Naive B cell (primary cell): ENCODE measurements around the gene PLCH2. TPM values are rescaled to one million over a fixed set of nuclear protein-coding genes. Genes with fewer than 3 reads are reported as not detected.
A peak's percentile ranks its signal among the peaks of the same experiment; 100 is the strongest.

Experiments
- ATAC-seq, 2 donors: fragments of 150-1000 bp; cut with Tn5 transposase; 2 replicates each; pipeline ENCODE4 v1.10.0; 2021; ENCODE audit warnings: low read depth in 2 of 2, mild to moderate bottlenecking in 2 of 2, moderate library complexity in 2 of 2
- DNase-seq: peaks from one replicate; pipeline ENCODE4 v3.0.0; 2022
- H3K27ac Mint-ChIP-seq, 6 donors: one replicate each; pipeline ENCODE4 v1.8.0; 2020 to 2022; ENCODE audit warnings: mild to moderate bottlenecking in 6 of 6, mixed read lengths in 6 of 6, moderate library complexity in 5 of 6, inconsistent platforms in 2 of 6
- H3K27me3 Mint-ChIP-seq, 3 donors: one replicate each; pipeline ENCODE4 v1.8.0; 2021 to 2022; ENCODE audit warnings: mixed read lengths in 3 of 3, mild to moderate bottlenecking in 1 of 3
- H3K36me3 Mint-ChIP-seq, 2 donors: one replicate each; pipeline ENCODE4 v1.8.0; 2020 to 2022; ENCODE audit warnings: mixed read lengths in 2 of 2, inconsistent platforms in 1 of 2, mild to moderate bottlenecking in 1 of 2
- H3K4me1 Mint-ChIP-seq, 3 donors: one replicate each; pipeline ENCODE4 v1.8.0; 2020 to 2022; ENCODE audit warnings: mixed read lengths in 3 of 3, inconsistent platforms in 1 of 3, mild to moderate bottlenecking in 1 of 3, moderate library complexity in 1 of 3
- H3K4me3 Mint-ChIP-seq, 8 donors: one replicate each; pipeline ENCODE4 v1.8.0; 2020 to 2022; ENCODE audit warnings: mild to moderate bottlenecking in 8 of 8, mixed read lengths in 8 of 8, moderate library complexity in 8 of 8, inconsistent platforms in 2 of 8
- H3K9me3 Mint-ChIP-seq, 7 donors: one replicate each; pipeline ENCODE4 v1.8.0; 2020 to 2022; ENCODE audit warnings: mixed read lengths in 7 of 7, mild to moderate bottlenecking in 5 of 7, inconsistent platforms in 2 of 7, moderate library complexity in 1 of 7
- polyA plus RNA-seq, 6 donors: library from polyadenylated mRNA; unstranded; fragments of 300-500 nt; fragmentation: Illumina TruSeq; gene quantifications; one replicate each; pipeline ENCODE4 v1.2.3, GENCODE V29; 2021; ENCODE audit warnings: low read depth in 6 of 6

The PLCH2 gene
- polyA plus RNA-seq, 6 donors from 2014 or later = 0.94 to 2.5 (median 1.6) TPM

- Mint-ChIP-seq H3K4me1 (peaks cover 0 to 8% (median 7%) of the 10 kb centered on the region in 3 donors), H3K36me3 (no peaks in the 10 kb centered on the region), H3K27me3 (no peaks in the 10 kb centered on the region), H3K27ac (no peak overlapping the region), H3K4me3 (peak overlapping the region in 1 of 8 donors; percentile 62), H3K9me3 (no peaks in the 10 kb centered on the region)
- ATAC-seq (no peak), DNase-seq (no peak)
Observed at GRCh38 chr1:2480236-2480985, 4.3 kb downstream of the PLCH2 start.

GRCh38 chr1:2480986-2481364 lies 4.9 kb downstream of the PLCH2 start:
- DNase-seq (no peak), ATAC-seq (peak in 1 of 2 donors; percentile 37)
- Mint-ChIP-seq H3K4me1 (peaks cover 0 to 8% (median 7%) of the 10 kb centered on the region in 3 donors), H3K9me3 (no peaks in the 10 kb centered on the region), H3K27ac (no peak overlapping the region), H3K4me3 (no peak overlapping the region), H3K36me3 (no peaks in the 10 kb centered on the region), H3K27me3 (no peaks in the 10 kb centered on the region)

GRCh38 chr1:2481885-2482284 lies 5.8 kb downstream of the PLCH2 start:
- H3K4me3 Mint-ChIP-seq = peak overlapping the region in 1 of 8 donors; percentile 5
- peaks cover 0 to 1% (median 0%) of the 10 kb centered on the region in 7 donors for H3K9me3 Mint-ChIP-seq
- peaks cover 0 to 8% (median 7%) of the 10 kb centered on the region in 3 donors for H3K4me1 Mint-ChIP-seq
- H3K27me3 Mint-ChIP-seq = no peaks in the 10 kb centered on the region
- no peak overlapping the region for H3K27ac Mint-ChIP-seq
- H3K36me3 Mint-ChIP-seq = no peaks in the 10 kb centered on the region
- DNase-seq (no peak), ATAC-seq (no peak)

GRCh38 chr1:2482588-2482987 lies 6.5 kb downstream of the PLCH2 start:
- Mint-ChIP-seq H3K27ac (no peak overlapping the region), H3K9me3 (peaks cover 0 to 2% (median 0%) of the 10 kb centered on the region in 7 donors)

GRCh38 chr1:2483026-2483425 lies 6.9 kb downstream of the PLCH2 start:
- no peak for ATAC-seq
- H3K4me3 Mint-ChIP-seq = no peak overlapping the region
- H3K27ac Mint-ChIP-seq = no peak overlapping the region
- no peak for DNase-seq
- peaks cover 1 to 3% (median 3%) of the 10 kb centered on the region in 7 donors for H3K9me3 Mint-ChIP-seq
- H3K36me3 Mint-ChIP-seq = peaks cover 0 to 5% of the 10 kb centered on the region in 2 donors
- no peaks in the 10 kb centered on the region for H3K27me3 Mint-ChIP-seq
- peaks cover 0 to 8% (median 7%) of the 10 kb centered on the region in 3 donors for H3K4me1 Mint-ChIP-seq

More at GRCh38 chr1:2482588-2482987, 6.5 kb downstream of the PLCH2 start:
- ATAC-seq (no peak), DNase-seq (no peak)
- H3K4me1 Mint-ChIP-seq = peaks cover 0 to 8% (median 7%) of the 10 kb centered on the region in 3 donors
- H3K27me3 Mint-ChIP-seq = no peaks in the 10 kb centered on the region
- H3K36me3 Mint-ChIP-seq = peaks cover 0 to under 1% of the 10 kb centered on the region in 2 donors
- no peak overlapping the region for H3K4me3 Mint-ChIP-seq

GRCh38 chr1:2483970-2484369 lies 7.9 kb downstream of the PLCH2 start:
- H3K27me3 Mint-ChIP-seq = no peaks in the 10 kb centered on the region
- H3K9me3 Mint-ChIP-seq = peaks cover 2 to 13% (median 11%) of the 10 kb centered on the region in 7 donors
- H3K4me1 Mint-ChIP-seq = peaks cover 0 to 8% (median 7%) of the 10 kb centered on the region in 3 donors
- peaks cover 0 to 14% of the 10 kb centered on the region in 2 donors for H3K36me3 Mint-ChIP-seq
- ATAC-seq (no peak), DNase-seq (no peak)
- H3K27ac Mint-ChIP-seq = no peak overlapping the region
- no peak overlapping the region for H3K4me3 Mint-ChIP-seq

- Mint-ChIP-seq H3K9me3 (peaks cover 6 to 16% (median 12%) of the 10 kb centered on the region in 7 donors), H3K27me3 (no peaks in the 10 kb centered on the region), H3K27ac (no peak overlapping the region), H3K4me3 (no peak overlapping the region), H3K4me1 (peaks cover 0 to 7% (median 6%) of the 10 kb centered on the region in 3 donors), H3K36me3 (peaks cover 0 to 16% of the 10 kb centered on the region in 2 donors)
- ATAC-seq (no peak), DNase-seq (no peak)
Observed at GRCh38 chr1:2486041-2486440, 10.0 kb downstream of the PLCH2 start.

- no peak overlapping the region for H3K4me3 Mint-ChIP-seq
- ATAC-seq (no peak), DNase-seq (no peak)
- peaks cover 6 to 16% (median 12%) of the 10 kb centered on the region in 7 donors for H3K9me3 Mint-ChIP-seq
- peaks cover 0 to 16% of the 10 kb centered on the region in 2 donors for H3K36me3 Mint-ChIP-seq
- H3K4me1 Mint-ChIP-seq = peaks cover 0 to 7% (median 5%) of the 10 kb centered on the region in 3 donors
- H3K27ac Mint-ChIP-seq = no peak overlapping the region
- no peaks in the 10 kb centered on the region for H3K27me3 Mint-ChIP-seq
Observed at GRCh38 chr1:2486558-2486957, 10.5 kb downstream of the PLCH2 start.

- Mint-ChIP-seq H3K27me3 (no peaks in the 10 kb centered on the region), H3K36me3 (peaks cover 0 to 16% of the 10 kb centered on the region in 2 donors), H3K4me1 (peaks cover 7 to 20% (median 12%) of the 10 kb centered on the region in 3 donors), H3K9me3 (peaks cover 6 to 16% (median 12%) of the 10 kb centered on the region in 7 donors), H3K27ac (no peak overlapping the region), H3K4me3 (no peak overlapping the region)
- DNase-seq (no peak), ATAC-seq (no peak)
Observed at GRCh38 chr1:2488688-2489087, 12.6 kb downstream of the PLCH2 start.

- ATAC-seq = no peak
- DNase-seq = no peak
- H3K27me3 Mint-ChIP-seq = no peaks in the 10 kb centered on the region
- peaks cover 0 to 16% of the 10 kb centered on the region in 2 donors for H3K36me3 Mint-ChIP-seq
- peak overlapping the region in 1 of 6 donors; percentile 36 for H3K27ac Mint-ChIP-seq
- H3K9me3 Mint-ChIP-seq = peaks cover 6 to 16% (median 12%) of the 10 kb centered on the region in 7 donors
- H3K4me1 Mint-ChIP-seq = peaks cover 16 to 23% (median 16%) of the 10 kb centered on the region in 3 donors
- H3K4me3 Mint-ChIP-seq = no peak overlapping the region
Observed at GRCh38 chr1:2489615-2490014, 13.5 kb downstream of the PLCH2 start.

GRCh38 chr1:2492091-2492490 lies 16.0 kb downstream of the PLCH2 start:
- no peak overlapping the region for H3K27ac Mint-ChIP-seq
- H3K4me1 Mint-ChIP-seq = peaks cover 33 to 47% (median 34%) of the 10 kb centered on the region in 3 donors
- H3K36me3 Mint-ChIP-seq = peaks cover 0 to 16% of the 10 kb centered on the region in 2 donors
- H3K27me3 Mint-ChIP-seq = no peaks in the 10 kb centered on the region
- H3K4me3 Mint-ChIP-seq = no peak overlapping the region
- H3K9me3 Mint-ChIP-seq = peaks cover 6 to 16% (median 10%) of the 10 kb centered on the region in 7 donors
- ATAC-seq (no peak), DNase-seq (no peak)

- peaks cover 0 to 10% of the 10 kb centered on the region in 2 donors for H3K36me3 Mint-ChIP-seq
- H3K4me1 Mint-ChIP-seq = peaks cover 38 to 59% (median 44%) of the 10 kb centered on the region in 3 donors
- H3K4me3 Mint-ChIP-seq = peak overlapping the region in 2 of 8 donors; percentile 20 to 66
- H3K9me3 Mint-ChIP-seq = peaks cover 4 to 10% (median 7%) of the 10 kb centered on the region in 7 donors
- H3K27me3 Mint-ChIP-seq = no peaks in the 10 kb centered on the region
- ATAC-seq = no peak
- peak overlapping the region in 2 of 6 donors; percentile 79 to 88 for H3K27ac Mint-ChIP-seq
- DNase-seq = no peak
Observed at GRCh38 chr1:2493218-2493617, 17.1 kb downstream of the PLCH2 start.

- Mint-ChIP-seq H3K27me3 (no peaks in the 10 kb centered on the region), H3K27ac (peak overlapping the region; percentile 79 to 92 (median 88)), H3K9me3 (peaks cover under 1 to 4% (median 3%) of the 10 kb centered on the region in 7 donors), H3K4me3 (peak overlapping the region in 7 of 8 donors; percentile 31 to 78 (median 67)), H3K36me3 (peaks cover 0 to 4% of the 10 kb centered on the region in 2 donors), H3K4me1 (peaks cover 38 to 60% (median 44%) of the 10 kb centered on the region in 3 donors)
- DNase-seq = no peak
- peak; percentile 14 to 17 for ATAC-seq
Observed at GRCh38 chr1:2493691-2494322, 17.7 kb downstream of the PLCH2 start.
